NCI-H446 (cell line): ENCODE data around the gene TMEM39A.

ENCODE experiments used
- DNase-seq, 2 experiments: peaks; one replicate each; lab custom pipeline; 2025; lab: John Stamatoyannopoulos, UW

Gene TMEM39A

DNA sequence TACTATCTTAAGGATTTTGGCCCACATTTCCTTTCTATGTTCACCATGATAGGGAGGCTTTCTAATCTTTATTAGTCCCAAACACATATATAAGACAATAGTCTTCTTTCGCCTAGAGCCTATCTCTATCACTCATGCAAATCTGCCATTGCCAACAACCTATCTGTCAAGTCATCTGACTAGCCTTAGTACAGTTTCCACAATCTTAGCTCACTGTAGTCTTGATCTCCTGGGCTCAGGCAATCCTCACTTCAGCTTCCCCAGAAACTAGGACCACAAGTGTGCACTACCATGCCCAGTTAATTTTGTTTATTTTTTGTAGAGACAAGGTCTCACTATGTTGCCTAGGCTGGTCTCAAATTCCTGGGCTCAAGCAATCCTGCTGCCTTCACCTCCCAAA lies 6.9 kb downstream of the TMEM39A start:
- DNase-seq = no peak

DNA sequence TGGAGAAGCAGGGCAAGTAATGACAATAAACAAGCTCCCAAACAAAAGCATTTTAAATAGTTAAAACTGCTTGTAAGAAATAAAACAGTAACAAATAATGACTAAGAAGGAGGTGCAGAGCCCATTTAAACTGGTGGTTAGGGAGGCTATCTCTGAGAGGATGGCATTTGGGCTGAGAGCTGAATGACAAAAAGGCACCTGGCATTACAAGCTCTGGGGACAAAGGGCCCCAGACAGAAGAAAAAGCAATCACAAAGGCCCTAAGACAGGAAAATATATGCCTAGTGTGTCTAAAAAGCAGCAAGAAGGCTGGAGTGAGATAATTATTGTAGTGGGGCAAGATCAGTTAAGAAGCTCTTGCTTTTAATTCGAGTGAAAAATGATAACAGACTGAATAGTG lies 9.6 kb downstream of the TMEM39A start:
- no peak for DNase-seq

DNA sequence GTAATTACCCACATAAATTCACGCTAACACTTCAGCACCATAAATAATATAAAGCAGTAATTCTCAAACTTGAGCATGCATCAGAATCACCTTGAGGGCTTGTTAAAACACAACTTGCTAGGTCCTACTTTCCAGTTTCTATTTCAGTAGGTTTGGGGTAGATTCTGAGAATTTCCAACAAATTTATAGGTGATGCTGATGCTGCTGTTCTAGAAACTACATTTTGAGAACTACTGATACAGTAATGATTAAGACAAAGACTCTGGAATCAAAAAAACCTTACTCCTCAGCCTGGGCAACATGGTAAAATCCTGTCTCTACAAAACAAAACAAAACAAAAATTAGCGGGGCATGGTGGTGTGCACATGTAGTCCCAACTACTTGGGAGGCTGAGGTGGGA lies 18.8 kb downstream of the TMEM39A start:
- no peak for DNase-seq

DNA sequence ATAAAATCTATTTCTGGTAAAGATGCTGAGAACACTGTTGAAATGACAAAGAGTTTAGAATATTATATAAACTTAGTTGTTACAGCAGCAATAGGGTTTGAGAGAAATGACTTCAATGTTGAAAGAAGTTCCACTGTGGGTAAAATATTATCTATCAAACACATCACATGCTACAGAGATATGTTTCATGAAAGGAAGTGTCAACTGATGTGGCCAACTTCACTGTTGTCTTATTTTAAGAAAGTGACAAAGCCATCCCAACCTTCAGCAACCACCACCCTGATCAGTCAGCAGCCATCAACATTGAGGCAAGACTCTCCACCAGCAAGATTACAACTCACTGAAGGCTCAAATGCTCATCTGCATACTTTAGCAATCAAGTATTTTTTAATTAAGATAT lies 20.2 kb downstream of the TMEM39A start:
- no peak for DNase-seq

DNA sequence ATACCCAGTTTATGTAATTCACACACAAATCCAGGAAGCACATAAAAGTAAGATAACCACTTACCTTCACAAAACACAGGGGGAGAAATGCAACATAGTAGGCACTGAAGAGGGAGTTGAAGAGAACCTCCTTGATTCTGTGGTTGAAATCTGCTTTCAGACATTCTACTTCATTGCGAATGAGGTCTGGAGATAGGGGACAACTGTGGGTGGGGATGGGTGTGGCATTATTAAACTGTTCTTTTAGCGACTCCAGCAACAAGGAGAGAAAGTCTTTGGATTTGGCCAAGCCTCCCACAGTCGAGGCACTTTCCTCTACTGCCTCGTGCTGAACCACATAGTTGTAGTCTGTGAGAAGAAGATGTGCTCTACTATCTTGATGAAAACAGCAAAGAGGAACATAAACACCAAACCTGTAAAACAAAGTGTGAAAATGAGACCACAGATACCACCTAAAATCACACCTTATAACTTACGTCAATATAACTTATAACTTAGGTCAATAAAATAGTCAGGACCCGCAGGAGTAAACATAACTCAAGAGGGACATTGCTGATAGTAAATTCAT lies 25.6 kb downstream of the TMEM39A start:
- no peak for DNase-seq

DNA sequence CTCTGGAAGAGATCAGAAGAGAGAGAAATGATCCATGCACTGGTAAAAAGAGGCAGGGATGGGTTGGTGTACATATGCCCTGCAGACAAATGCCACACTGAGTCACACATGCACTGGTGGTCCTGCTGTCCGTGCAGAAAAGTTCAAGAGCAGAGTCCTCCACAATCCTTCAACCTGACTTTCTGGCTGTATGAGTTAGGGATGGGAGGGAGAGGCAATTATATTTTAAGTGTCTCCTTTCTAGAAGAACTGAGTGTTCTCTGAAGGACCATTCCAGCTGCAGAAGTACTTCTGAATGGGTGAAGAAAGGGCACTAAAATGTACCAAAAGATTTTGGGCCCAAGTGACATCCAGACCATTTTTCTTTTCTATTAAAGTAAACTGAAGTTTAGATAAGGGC lies 26.4 kb downstream of the TMEM39A start:
- DNase-seq = no peak

DNA sequence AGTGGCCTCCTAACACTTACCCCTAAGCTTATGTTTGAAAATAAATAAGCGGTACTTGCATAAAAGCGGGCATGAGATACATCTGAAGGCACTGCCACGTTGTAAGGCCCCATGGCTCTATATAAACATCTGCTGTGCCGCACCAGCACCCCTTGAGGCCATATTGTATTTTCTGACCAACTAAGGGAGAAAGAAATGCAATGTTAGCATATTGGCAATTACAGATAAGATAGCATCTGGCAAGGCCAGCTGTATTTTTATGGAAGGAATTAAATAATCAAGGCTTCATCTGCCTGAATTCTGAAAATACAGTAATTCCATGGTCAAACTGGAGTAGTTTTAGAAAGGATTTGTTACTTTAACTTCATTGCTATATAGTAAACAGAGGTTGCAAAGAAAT lies 28.7 kb downstream of the TMEM39A start:
- DNase-seq = no peak

DNA sequence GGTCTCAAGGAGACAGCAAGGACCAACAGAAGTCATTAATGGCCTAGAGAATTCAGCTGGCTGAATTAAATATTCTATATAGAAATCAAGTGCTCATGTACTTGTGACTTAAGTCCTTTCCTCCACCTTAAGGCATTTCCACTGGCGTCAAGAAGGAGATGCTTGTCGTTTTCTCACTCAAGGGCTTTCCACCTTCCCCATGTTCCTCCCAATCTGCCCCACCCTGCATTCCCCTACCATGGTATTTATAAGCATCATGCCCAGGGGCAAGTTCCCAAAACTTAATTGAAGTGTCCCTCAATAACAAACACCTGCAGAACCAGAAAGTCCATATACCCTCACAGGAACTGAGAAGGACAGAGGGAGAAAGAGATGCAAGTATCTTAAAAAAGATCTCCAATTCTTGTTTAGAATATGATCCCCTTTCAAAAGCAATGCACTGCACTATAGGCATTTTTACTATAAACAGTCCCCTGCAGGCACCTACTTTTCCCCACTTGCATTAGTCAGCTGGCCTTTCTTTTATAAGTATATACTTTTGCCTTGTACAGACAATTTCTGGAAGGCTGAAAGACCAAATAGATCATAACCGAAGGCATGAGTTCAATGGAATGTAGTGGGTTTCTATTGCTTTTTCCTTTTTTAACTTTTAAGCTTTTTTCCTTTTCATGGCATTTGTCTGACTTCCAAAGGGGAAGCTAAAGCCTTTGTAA lies 29.6 kb downstream of the TMEM39A start:
- DNase-seq = no peak

DNA sequence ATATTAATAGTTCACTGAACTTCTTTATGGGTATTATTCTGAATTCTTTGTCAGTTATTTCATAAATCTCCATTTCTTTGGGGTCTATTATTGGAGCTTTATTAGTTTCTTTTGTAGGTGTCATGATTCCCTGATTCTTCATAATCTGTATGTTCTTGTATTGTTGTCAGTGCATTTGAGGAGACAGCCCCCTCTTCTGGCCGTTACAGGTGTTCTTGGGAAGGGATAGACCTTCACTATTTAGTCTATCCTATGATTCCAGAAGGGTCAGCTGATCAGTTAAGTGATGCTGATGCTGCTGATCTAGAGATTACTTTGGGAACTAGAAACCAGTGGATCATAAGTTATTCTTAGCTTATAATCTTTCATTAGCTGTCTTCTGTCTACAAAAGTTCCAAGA lies 34.9 kb downstream of the TMEM39A start:
- DNase-seq = no peak

DNA sequence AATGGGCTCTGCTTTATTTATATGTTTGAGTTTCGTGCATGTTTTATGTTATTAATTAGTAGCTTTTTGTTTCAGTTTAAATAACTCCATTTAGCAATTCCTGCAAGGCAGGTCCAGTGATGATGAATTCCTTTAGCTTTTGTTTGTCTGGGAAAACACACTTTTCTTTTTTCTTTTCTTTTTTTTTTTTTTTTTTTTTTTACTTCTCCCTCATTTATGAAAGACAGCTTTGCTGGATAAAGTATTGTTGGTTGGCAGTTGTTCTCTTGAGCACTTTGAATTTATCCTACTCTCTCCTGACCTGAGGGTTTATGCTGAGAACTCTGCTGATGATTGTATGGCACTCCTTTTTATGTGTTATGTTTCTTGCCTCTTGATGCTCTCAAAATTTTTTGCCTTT lies 35.7 kb downstream of the TMEM39A start:
- no peak for DNase-seq

DNA sequence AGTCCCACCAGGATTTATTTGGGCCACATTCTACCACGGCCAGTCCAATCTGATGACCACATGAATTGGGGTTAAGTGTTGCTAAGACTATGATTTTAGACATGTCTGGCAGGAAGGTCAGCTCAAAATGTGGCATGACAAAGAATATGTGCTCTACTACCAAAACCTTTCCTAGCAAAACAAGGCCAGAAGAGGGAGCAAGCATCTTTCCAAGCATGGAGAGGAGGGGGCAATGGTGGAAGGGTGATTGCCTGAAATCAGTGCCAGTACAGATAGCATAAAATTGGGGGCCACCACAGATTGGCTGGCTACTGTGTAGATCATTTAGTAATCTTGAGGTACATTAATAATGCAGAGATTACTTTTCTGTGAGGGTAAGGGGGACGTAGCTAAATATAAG lies 43.2 kb downstream of the TMEM39A start:
- no peak for DNase-seq

DNA sequence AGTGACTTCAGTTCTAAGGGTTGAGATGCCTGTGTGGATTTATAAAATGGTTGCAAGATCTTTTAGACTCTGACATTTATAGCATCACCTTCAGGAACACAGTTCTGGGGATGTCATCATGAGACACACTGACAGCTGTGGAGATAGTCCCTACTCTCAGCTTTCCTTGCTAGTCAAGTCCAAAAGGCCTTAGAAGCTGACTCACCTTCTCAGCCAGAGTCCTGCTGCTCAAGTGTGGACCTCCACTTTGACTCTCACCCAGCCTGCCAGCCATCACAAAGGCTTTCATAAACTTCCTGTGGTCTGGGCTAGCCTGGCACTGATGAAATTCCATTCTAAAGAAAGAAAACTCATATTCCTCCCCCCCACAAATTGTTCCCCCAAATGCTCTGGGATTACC lies 44.8 kb downstream of the TMEM39A start:
- no peak for DNase-seq

DNA sequence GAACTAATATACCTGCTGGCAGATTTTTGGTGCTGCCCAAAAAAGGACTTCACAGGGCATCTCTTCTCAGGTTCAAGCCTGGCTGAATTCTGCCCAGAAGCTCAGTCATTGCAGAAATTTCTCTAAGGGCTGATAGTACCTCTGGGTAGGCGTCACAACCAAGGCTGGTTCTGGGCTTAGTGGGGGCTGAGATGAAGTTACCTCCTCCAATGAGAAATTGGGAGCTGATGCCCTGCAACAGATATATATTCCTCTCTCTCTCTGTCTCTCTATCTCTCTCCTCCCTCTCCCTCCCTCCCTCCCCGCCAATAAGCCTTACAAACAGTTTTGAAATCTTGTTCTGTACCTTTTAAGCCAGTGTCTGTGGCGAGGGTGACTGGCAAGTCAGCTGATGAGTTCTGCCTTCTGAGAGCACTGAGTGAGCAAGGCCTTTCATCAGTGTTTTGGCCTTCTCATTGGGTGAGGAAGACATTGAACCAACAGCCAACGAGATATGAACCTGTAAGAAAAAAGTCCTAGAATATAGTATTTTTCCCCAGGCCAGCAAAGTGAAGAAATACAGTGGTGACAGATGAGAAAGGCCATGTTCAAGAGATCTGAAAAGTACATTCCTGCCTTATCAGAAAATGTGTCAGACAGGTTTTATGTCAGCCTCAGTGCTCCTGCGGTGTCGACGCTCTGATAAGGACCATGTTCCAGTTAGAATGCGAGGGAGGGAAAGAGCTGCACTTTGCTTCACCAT lies 45.5 kb downstream of the TMEM39A start:
- DNase-seq = no peak

DNA sequence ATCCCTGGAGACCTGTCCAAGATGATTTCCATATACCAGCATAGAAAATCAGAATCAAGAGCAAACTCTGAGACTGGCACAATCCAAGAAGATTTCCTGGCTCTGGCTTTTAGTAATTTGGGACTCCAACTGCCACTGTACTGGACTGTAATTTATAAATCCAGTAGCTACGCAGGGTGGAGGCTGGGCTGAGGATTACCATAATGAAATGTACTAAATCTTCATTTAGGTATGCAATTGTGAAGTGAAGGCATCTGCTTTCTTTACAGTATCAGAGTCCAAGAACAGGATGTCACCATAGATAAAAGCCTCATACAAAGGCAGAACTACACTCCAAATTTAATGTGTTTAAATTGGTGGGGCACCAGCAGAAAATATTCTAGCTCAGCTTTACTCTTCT lies 46.5 kb downstream of the TMEM39A start:
- DNase-seq = no peak

DNA sequence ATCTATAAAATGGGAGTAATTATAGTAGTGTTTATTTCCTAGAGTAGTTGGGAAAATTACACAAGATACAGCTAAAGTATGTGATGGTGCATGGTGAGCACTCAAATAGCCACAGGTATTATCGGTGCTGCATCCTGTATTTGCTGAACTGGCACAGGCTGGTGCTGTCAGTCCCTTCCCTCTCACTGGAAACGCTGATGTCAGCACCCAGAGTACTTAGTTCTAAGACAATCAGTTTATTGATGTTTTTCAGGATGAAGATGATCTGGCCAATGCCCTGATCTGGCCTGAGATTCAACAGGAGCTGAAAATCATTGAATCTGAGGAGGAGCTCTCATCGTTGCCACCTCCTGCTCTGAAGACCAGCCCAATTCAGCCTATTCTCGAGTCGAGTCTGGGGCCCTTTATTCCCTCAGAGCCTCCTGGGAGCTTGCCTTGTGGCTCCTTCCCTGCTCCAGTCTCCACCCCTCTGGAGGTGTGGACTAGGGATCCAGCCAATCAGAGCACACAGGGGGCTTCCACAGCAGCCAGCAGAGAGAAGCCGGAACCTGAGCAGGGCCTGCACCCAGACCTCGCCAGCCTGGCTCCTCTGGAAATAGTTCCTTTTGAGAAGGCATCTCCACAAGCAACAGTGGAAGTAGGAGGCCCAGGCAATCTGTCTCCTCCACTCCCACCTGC lies 49.7 kb downstream of the TMEM39A start:
- DNase-seq = no peak

DNA sequence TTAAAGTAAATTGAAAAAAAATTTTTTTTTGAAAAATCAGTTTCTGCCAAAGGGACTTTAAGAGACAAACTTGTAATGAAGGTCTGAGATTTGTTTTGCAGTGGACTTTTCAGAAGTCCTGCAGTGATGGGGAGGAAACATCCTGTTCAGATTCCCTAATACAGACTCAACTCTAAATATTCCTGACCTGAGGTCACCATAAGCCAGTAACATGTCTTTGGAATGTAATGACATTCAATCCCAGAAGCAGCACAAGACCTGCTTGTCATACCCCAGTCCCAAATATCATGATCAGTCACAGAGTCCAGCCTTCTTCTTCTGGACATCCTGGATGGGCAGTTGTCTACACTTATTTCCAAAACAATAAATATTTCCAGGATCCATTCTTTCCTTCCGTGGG lies 53.6 kb downstream of the TMEM39A start:
- DNase-seq = no peak

DNA sequence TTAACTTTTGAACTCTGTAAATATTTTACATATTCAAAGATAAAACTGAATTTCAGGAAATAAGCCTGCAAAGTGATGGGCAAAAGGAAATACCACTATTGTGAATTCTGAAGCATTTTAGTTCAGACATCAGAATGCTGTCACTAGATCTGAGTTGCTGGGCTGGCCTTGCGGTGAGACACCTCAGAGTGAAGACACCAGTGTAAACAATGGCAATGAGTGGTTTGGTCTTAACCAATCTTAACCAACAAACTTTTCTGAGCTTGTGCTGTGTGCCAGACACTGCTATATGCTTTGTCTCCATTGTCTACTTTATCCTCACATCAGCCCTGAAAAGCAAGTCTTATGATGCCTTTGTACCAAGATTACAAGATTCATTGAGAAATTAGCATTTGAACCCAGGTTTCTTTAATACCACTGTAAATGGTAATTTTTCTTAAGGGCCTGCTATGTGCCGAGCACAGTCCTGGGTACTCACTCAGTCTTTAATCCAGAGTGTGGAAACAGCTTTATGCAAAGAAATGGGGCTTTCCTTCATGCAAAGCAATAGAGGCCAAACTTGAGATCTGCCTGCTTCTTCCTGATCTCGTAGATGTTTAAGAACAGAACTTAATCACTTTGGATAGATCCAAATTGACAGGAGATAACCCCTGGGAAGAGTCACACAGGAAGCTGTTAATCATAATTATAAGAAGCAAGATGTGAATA lies 55.0 kb downstream of the TMEM39A start:
- no peak for DNase-seq

DNA sequence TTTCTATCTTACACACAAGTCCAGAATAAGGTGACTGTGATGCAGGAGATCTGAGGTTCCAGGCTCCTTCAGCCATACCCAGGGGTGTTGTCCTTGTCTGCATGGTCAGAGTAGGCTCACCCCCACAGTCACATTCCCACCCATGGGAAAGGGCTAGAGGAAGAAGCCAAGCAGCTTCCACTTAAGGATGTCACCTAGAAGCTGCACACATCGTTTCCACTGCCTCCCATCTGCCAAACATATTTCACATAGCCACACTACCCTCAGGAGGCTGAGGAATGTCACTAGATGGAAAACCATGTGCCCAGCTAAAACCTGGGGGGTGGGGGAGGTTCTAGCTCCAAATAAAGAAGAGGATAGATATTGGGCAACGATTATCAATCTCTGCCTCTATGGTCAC lies 58.1 kb downstream of the TMEM39A start:
- no peak for DNase-seq

DNA sequence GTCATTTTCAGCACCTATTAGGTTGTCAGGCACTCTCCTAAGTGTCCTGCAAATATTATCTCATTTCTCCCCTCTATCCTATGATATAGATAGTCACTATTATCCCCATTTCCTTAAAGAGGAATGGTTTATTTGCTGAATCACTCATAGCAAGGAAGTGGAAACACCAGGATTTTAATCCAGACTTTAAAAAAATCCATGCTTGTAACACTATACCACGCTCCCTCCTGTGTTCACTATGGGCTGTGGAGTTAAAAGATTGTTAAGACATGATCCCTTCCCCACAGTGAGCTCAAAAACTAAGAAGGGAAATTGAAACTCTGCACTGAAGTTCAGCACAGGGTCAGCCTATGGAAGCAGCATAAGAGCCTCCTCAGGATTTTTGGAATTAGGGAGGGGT lies 60.2 kb downstream of the TMEM39A start:
- no peak for DNase-seq

DNA sequence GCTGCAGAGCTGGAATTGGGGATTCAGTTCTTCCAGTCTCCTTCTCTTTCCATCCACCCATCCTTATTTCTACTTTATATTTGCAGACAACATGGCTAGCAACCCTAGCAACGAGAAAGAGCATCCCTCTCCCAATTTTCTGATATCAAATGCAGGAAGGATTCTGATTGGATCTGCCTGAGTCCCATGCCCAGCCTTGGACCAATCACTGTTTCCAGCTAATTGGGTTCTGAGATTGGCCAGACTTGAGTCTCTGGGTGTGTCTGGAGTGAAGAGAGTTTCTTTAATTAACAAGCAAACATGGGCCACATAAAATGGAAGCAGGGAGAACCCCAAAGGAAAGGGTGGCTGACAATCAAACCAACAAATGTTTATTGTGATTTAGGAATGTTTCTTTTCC lies 60.6 kb downstream of the TMEM39A start:
- no peak for DNase-seq

DNA sequence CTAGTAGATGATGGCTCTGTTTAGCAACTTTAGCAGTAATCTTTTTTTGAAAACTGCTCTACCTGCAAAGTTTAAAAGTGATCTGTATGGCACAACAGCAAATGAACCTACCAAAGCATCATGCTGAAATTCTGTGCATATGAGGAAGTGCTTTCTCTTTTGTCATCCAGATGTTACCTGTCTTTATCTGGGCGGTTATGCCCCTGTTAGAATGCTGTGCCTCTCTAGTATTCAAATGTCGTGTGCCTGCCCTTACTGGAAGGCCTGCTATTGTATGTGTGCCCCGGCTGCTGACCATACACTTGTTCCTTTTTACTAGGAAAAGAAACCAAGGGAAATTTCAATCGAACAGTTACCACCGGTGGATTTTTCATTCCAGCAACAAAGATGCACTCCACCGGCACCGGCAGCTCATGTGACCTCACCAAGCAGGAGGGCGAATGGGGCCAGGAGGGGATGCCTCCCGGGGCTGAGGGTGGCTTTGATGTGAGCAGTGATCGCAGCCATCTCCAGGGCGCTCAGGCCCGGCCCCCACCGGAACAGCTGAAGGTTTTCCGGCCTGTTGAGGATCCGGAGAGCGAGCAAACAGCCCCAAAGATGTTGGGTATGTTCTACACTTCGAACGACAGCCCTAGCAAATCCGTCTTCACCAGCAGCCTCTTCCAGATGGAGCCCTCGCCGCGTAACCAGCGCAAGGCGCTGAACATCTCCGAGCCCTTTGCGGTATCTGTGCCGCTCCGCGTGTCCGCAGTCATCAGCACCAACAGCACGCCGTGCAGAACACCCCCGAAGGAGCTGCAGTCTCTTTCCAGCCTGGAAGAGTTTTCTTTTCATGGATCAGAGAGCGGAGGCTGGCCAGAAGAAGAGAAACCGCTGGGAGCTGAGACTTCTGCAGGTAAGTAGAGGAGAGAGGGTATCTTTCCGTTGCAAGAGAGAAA lies 61.6 kb downstream of the TMEM39A start:
- no peak for DNase-seq
